TTC549 (cell line): Measurements from ENCODE around the gene TNFAIP8L2.
"Not testable (repeated sequence)": the region's sequence is repeated elsewhere in the genome, so short reads cannot be mapped to it uniquely, and the experiment has no call there.

Source experiments
- FAIRE-seq: peaks from 2 replicates; lab custom pipeline; 2012; peaks lifted over from hg19 to GRCh38; lab: Jason Lieb, UNC

Gene TNFAIP8L2

GRCh38 chr1:151192047-151192446 lies 35.6 kb downstream of the TNFAIP8L2 start:
- FAIRE-seq: no peak

- FAIRE-seq: no peak
Measured at GRCh38 chr1:151193304-151193703, 36.9 kb downstream of the TNFAIP8L2 start.

GRCh38 chr1:151193856-151194255 lies 37.4 kb downstream of the TNFAIP8L2 start:
- FAIRE-seq: no peak

- FAIRE-seq: not testable (repeated sequence)
Measured at GRCh38 chr1:151194894-151195594, 38.6 kb downstream of the TNFAIP8L2 start.

GRCh38 chr1:151196292-151196800 lies 39.9 kb downstream of the TNFAIP8L2 start:
- peak; percentile 95 for FAIRE-seq

- no peak for FAIRE-seq
Measured at GRCh38 chr1:151197863-151198253, 41.4 kb downstream of the TNFAIP8L2 start.

- peak; percentile 96 for FAIRE-seq
Measured at GRCh38 chr1:151198254-151199127, 42.0 kb downstream of the TNFAIP8L2 start, which contains the start of gene PIP5K1A. Gene PIP5K1A (plus strand): TSS chr1:151198552. CDS start chr1:151198997, 445 bp downstream.

GRCh38 chr1:151199873-151200581 lies 43.6 kb downstream of the TNFAIP8L2 start:
- no peak for FAIRE-seq

GRCh38 chr1:151205381-151205965 lies 49.0 kb downstream of the TNFAIP8L2 start:
- FAIRE-seq: not testable (repeated sequence)
